ENCODE results near the gene PUM1.

The PUM1 gene

GRCh38 chr1:30888391-30888790, 177.1 kb downstream of the PUM1 start:
- DNase-seq: peak; percentile 17

GRCh38 chr1:30887485-30888315, 177.8 kb downstream of the PUM1 start:
- DNase-seq: no peak

- no peak for DNase-seq
These were observed 178.6 kb downstream of the PUM1 start for GRCh38 chr1:30886710-30887428.

GRCh38 chr1:30885570-30886522, 179.7 kb downstream of the PUM1 start:
- DNase-seq: no peak

GRCh38 chr1:30884723-30885122, 180.8 kb downstream of the PUM1 start:
- no peak for DNase-seq

GRCh38 chr1:30883389-30884172, 181.9 kb downstream of the PUM1 start:
- no peak for DNase-seq

- DNase-seq: no peak
These were observed 182.7 kb downstream of the PUM1 start for GRCh38 chr1:30882678-30883388.

All from NCI-H1694 treated with DMSO at 0.1 percent for 48 hours (cell line).